GM19351 (cell line): Measurements from ENCODE around the gene PABPC1L2B.
"Not testable (repeated sequence)": the region's sequence is repeated elsewhere in the genome, so short reads cannot be mapped to it uniquely, and the experiment has no call there.

Source experiments
- ATAC-seq: cut with Tn5 transposase; IDR thresholded peaks from one replicate; pipeline ENCODE4 v1.9.1; 2021; ENCODE audit warnings: mild to moderate bottlenecking, moderate library complexity; ENCODE audit not compliant: unreplicated experiment

PABPC1L2B gene

DNA sequence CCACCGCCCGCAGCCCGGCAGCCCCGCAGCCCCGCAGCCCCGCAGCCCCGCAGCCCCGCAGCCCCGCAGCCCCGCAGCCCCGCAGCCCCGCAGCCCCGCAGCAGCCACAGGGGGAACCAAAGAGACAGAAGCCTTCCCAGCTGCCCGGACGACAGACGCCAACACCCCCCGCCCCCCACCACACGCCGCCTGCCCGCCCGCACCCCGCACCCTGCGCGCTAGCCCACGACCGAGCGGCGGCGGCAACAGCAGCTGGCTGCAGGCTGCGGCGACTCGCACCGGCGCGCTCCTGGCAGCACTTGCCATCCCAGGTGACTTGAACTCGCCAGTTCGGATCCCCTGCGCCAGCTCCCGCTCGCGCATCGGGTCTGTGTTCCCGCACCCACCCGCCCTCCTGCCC lies at the start of gene PABPC1L2B:
TSS of gene PABPC1L2B (plus strand) at position 207 of the 400 bp plus-strand sequence. CDS start 704 bp downstream, outside the sequence.
- not testable (repeated sequence) for ATAC-seq

DNA sequence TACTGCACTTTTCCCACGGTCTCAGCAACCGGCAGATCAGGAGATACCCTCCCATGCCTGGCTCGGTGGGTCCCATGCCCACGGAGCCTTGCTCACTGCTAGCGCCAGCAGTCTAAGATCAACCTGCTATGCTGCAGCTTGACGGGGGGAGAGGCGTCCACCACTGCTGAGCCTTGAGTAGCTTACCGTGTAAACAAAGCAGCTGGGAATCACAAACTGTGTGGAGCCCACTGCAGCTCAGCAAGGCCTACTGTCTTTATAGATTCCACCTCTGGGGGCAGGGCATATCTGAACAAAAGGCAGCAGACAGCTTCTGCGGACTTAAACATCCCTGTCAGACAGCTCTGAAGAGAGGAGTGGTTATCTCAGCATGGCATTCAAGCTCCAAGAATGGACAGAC lies 42.8 kb upstream of the PABPC1L2B start:
- not testable (repeated sequence) for ATAC-seq

DNA sequence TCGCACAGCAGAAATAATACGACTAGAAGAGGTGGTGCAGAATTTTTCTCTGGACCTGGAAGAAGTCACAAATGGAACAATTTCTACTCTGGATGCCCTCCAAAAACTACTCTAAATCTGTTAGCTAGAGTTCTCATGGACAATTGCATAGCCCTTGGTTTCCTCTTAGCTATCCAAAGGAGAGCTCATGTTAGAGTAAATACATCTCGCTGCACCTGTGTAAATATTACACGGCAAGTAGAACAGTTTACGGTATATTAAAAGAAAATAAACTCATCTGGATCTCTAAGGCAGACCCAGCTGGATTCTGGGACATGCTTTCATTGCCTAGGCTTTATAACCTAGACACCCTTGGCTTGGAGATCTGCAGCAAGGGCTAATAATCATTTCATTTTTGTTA lies 30.9 kb upstream of the PABPC1L2B start:
- ATAC-seq: not testable (repeated sequence)

DNA sequence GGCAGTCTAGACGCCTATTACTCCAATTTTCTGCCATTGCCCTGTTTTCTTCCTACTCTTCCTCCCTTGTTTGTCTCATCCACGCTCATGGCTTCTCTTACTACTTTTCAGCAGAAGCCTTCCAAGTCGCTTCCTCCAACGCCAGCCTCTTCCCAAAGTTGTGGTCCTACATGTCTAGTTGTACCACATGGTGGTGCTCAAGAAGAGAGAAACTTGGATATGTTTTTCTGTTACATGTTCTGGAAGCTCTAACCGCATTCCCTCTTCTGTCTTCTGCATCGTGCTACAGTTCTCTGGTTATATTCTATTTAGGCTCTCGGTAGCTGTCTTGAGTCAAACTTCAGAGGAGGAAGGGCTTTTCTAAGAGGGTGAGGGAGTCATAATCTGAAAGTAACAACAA lies 27.9 kb upstream of the PABPC1L2B start:
- ATAC-seq: not testable (repeated sequence)

DNA sequence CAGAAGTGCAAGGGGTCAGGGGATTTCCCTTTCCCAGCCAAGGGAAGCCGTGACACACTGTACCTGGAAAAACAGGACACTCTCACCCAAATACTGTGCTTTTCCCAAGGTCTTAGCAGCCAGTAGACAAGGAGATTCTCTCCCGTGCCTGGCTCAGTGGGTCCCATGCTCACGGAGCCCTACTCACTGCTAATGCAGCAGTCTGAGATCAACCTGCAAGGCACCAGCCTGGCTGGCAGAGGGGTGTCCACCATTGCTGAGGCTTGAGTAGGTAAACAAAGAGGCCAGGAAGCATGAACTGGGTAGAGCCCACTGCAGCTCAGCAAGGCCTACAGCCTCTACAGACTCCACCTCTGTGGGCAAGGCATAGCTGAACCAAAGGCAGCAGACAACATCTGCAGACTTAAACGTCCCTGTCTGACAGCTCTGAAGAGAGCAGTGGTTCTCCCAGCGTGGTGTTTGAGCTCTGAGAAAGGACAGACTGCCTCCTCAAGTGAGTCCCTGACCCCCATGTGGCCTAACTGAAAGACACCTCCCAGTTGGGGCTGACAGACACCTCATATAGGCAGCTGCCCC lies 21.8 kb upstream of the PABPC1L2B start:
- ATAC-seq: not testable (repeated sequence)

DNA sequence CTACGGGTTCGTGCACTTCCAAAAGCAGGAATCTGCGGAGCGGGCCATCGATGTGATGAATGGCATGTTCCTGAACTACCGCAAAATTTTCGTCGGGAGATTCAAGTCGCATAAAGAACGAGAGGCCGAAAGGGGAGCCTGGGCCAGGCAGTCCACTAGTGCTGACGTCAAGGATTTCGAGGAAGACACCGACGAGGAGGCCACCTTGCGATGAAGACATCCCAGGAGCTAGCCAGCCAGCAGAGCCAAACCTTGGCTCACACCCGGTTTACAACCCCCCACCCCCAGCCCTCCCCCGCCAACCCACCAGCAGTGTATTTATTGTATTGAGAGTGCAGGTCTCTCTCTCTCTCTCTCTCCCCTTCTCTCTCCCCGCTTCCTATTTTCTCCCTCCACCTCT lies 1.3 kb downstream of the PABPC1L2B start:
- ATAC-seq: not testable (repeated sequence)

DNA sequence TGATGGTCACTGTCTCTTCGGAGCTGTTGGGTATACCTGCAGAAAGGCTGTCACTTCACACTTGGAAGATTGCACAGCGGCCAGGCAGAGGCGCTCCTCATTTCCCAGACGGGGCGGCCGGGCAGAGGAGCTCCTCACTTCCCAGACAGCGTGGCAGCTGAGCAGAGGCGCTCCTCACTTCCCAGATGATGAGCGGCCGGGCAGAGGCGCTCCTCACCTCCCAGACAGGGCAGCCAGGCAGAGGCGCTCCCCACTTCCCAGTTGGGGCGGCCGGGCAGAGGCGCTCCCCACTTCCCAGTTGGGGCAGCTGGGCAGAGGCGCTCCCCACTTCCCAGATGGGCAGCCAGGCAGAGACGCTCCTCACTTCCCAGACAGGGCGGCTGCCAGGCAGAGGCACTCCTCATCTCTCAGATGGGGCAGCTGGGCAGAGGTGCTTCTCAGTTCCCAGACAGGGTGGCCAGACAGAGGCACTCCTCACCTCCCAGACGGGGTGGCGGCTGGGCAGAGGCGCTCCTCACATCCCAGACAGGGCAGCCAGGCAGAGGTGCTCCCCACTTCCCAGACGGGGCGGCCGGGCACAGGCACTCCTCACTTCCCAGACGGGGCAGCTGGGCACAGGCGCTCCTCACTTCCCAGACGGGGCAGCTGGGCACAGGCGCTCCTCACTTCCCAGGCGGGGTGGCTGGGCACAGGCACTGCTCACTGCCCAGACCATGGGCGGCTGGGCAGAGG lies 18.8 kb downstream of the PABPC1L2B start:
- ATAC-seq: no peak

DNA sequence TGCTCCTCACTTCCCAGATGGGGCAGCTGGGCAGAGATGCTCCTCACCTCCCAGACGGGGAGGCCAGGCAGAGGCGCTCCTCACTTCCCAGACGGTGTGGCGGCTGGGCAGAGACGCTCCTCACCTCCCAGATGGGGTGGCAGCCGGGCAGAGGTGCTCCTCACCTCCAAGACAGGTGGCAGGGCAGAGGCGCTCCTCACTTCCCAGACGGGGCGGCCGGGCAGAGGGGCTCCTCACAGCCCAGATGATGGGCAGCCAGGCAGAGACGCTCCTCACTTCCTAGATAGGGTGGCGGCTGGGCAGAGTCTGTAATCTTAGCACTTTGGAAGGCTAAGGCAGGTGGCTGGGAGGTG lies 19.3 kb downstream of the PABPC1L2B start:
- ATAC-seq: not testable (repeated sequence)

DNA sequence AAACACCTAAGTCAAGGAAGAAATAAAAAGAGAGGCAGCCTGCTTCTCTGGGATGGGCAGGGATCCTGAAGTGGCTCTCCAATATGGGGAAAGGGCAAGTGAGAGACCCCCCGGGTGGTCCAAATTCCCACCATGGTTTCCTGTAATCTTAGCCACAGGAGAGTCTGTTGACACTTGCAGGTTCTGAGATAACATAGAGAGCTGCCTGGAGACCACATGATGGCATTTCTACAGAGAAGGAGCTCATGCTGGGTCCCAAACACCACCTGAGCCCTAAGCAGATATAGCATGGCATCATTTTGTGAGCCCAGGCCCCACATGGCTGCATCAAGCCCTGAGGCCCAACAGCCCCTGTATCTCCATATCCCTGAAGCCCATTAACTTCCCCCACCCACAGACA lies 26.1 kb downstream of the PABPC1L2B start:
- ATAC-seq: no peak
